NK-92 (cell line): Measurements from ENCODE around the gene TCF23.
"Not testable (repeated sequence)": the region's sequence is repeated elsewhere in the genome, so short reads cannot be mapped to it uniquely, and the experiment has no call there.

Experiments
- DNase-seq: peaks from one replicate; lab custom pipeline; 2025; ENCODE audit not compliant: unreplicated experiment; lab: John Stamatoyannopoulos, UW

The TCF23 gene

GRCh38 chr2:27154488-27154887, 5.7 kb downstream of the TCF23 start:
- DNase-seq: no peak

- DNase-seq: no peak
These were observed 6.3 kb downstream of the TCF23 start for GRCh38 chr2:27155069-27155520.

DNA sequence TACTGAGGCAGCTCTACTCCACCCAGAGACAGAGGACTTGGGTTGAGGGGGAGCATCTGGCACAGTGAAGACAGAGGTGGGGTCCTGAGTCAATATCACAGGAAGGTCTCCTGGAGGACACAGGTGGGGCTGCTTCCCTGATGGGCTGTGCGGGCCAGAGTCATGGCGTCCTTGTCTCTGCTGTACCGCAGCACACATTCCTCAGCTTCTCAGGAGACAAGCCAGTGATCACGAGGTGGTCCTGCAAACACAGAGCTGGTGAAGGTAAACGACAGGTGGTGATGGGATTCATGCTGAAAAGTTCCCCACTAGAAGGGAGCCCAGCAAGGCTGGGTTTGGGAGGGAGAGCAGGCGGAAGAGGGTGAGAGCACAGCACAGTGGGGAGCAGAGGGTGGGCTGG, 9.7 kb downstream of the TCF23 start:
- DNase-seq: no peak

GRCh38 chr2:27159271-27159670, 10.5 kb downstream of the TCF23 start:
- no peak for DNase-seq

GRCh38 chr2:27160191-27160590, 11.4 kb downstream of the TCF23 start:
- DNase-seq: no peak

GRCh38 chr2:27162151-27163121, 13.6 kb downstream of the TCF23 start:
- no peak for DNase-seq

GRCh38 chr2:27164960-27165763, 16.4 kb downstream of the TCF23 start:
- no peak for DNase-seq

- DNase-seq: no peak
These were observed 22.0 kb downstream of the TCF23 start for GRCh38 chr2:27170581-27171337.

DNA sequence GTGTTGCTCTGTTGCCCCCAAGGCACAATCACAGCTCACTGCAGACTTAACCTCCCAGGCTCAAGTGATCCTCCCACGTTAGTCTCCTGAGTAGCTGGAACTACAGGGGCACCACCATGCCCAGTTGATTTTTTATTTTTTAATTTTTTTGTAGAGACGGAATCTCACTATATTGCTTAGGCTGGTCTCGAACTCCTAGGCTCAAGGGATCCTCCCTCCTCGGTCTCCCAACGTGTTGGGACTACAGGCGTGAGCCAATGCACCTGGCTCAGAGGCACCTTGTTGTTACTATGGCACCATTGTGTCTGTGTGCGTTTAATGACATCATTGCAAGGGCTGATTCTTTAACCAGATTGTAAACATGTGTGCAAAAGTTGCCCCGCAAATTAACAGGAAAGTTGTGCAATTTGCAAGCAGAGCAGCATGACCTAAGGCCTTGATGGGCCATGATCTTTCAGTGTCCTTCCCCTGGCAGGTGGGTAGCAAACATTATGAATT, 22.6 kb downstream of the TCF23 start:
- DNase-seq: no peak

GRCh38 chr2:27174638-27175037, 25.8 kb downstream of the TCF23 start:
- no peak for DNase-seq

DNA sequence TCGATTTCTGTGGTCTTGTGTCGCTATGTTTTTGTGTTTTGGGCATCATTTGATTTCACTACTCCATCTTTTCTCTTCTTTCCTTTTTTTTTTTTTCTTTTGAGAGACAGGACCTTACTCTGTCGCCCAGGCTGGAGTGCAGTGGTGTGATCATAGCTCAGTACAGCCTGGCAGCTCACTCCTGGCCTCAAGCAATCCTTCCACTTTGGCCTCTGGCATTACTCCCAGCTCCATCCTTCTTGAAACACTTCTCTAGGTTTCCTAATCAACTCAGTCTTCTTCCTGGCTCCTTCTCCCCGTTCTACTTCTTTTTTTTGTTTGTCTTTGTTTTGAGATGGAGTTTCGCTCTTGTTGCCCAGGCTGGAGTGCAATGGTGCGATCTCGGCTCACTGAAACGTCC, 26.5 kb downstream of the TCF23 start:
- no peak for DNase-seq

DNA sequence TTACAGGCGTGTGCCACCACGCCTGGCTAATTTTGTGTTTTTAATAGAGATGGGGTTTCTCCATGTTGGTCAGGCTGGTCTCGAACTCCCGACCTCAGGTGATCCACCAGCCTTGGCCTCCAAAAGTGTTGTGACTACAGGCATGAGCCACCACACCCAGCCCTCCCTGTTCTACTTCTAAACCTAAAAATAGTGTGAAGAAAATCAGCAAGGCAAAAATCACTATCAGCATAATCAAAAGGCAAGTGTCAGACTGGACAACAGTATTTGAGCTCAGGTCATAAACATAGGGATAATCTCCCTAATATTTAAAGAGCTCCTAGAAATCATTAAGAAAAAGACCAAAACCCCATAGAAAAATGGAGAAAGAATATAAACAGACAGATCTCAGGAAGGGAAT, 27.0 kb downstream of the TCF23 start:
- DNase-seq: not testable (repeated sequence)

DNA sequence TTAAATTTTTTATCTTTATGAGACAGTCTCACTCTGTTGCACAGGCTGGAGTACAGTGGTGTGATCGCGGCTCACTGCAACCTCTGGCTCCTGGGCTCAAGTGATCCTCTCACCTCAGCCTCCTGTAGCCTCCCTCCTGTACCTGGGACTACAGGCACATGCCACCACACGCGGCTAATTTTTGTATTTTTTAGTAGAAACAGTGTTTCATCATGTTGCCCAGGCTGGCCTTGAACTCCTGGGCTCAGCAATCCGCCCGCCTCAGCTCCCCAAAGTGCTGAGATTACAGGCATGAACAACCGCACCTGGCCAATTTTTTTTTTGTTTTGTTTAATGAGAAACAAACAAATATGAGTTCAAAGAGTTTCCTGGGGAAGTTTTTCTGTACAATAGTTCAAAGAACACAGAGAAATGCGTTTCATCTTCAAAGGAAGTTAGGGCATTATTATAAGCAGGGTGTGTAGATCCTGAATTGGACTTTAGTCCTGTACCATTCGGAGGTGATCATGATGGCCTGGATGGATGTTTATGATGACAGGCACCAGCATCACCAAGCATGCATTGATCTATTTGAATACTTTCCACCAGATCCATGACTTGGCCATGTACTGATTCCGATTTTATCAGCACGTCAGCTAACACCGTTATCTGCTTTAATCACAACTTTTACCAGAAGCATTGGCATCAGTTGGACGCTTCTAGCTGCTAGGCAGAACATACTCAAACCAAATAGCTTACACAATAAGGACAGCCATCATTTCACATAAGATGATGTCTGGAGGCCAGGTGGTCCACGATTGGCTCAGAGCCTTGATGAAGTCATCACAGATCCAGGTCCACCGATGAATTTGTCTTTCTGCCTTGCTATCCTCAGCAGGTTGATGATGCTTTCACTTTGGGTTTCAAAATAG, 28.9 kb downstream of the TCF23 start:
- no peak for DNase-seq

DNA sequence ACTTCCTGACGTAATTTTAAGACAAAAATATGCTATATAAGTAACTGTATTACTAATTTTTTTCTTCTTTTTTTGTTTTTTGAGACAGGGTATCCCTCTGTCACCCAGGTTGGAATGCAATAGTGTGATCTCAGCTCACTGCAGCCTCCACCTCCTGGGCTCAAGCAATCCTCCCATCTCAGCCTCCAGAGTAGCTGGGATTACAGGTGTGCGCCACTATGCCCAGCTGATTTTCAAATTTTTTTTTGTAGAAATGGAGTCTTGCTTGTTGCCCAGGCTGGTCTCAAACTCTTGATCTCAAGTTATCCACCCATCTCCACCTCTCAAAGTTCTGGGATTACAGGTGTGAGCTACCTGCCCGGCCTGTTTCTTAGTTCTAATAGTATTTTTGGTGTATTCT, 29.7 kb downstream of the TCF23 start:
- DNase-seq: no peak

DNA sequence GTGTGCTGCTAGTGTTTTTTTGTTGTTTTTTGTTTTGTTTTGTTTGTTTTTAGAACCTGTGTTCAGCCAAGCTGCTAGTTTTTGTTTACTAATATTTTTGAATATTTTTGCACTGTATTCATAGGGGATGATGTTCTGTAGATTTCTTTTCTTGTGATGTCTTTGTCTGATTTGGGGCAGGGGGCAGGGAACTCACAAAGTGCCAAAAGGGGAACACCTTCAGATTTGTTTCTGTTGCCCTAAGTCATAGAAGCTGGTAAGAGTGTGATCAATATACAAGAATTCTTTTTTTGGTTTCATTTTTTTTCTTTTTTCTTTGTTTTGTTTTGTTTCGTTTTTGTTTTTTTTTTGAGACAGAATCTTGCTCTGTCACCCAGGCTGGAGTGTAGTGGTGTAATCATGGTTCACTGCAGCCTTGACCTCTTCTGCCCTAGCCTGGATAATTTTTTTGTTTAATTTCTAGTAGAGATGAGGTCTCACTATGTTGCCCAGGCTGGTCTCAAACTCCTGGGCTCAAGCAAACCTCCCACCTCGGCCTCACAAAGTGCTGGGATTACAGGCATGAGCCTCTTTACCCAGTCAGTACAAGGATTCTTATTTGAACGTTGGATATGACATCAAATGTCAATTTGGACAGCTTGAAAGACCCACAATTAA, 30.7 kb downstream of the TCF23 start:
- DNase-seq: no peak

DNA sequence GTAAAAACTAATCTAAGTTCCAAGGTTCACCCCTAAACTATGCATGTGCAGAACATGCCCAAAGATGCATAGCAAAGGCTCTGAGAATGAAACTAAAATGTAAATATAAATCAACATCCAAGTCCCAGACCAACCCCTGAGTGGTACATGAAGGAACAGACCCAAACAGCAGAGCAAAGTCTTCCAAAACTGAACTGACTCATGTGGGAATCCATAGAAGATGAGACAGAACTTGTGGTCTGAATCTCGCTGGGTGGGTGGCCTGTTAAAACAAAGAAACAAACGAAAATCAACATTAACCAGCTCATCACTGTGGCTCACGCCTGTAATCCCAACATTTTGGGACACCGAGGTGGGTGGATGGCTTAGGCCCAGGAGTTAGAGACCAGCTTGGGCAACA, 33.5 kb downstream of the TCF23 start:
- DNase-seq: no peak

GRCh38 chr2:27184115-27184514, 35.3 kb downstream of the TCF23 start:
- no peak for DNase-seq

DNA sequence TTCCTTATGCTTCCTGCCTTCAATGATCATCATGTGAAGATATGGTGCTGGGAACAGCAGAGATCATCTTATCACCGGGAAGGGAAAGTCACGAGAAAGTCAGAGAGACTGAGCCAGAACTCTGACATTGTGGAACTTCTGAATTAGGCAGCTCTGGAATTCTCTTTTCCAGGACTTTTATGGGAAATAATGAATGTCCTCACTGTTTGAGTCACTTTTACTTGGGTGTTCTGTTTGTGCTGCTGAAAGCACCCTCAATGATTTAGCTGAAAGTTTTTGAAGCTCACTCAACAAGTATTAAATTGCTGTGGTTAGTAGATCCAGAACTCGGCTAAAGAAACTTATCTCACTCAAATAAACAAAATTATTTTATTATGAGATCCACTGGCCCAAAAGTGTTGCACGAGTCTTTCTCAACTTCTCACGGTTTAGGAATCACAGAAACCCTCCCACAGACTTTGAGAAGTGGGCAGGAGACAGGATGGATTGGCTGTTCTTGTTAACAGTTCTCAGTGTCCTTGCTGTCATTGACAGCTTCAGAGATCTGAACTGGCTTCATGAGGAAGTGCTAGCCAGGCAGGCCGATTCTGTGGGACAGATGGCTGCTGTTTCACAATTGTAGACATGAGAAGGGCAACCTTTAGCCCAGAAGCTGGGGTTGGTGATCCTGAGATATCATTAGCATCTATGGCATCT, 36.7 kb downstream of the TCF23 start:
- DNase-seq: no peak
